ENCODE results near the gene USH2A. TPM values are rescaled to one million over a fixed set of nuclear protein-coding genes. Genes with fewer than 3 reads are reported as not detected.
A peak's percentile ranks its signal among the peaks of the same experiment; 100 is the strongest.

Gene USH2A
- total RNA-seq, 1 donor from 2014 or later: 0.05 TPM

DNA sequence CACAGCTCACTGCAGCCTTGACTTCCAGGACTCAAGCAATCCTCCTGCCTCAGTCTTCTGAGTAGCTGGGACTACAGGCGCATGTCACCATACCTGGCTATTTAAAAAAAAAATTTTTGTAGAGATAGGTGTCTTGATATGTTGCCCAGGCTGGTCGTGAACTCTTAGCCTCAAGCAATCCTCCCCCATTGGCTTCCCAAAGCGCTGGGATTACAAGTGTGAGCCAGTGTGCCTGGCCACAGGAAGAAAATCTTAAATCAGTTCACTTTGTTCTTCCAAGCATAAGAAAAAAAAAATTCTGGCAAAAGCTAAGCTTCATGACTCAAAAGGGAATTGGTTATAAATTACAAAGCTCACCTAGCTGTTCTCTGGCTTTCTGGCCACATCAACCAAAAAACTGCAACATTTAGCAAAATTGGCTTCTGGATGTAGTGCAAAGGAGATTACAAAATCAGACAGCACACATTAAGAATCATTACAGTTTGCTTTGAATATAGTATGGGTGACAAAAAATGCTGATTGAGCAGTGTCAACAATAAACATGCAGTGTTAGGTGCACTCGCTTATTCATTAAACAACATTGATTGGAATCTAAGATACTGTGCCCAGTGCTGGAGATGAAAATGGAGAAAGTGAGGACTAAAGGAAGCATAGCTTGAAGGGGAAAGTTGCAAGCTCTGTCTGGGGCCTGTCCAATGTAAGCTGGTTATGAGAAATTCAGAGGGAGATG is 779.5 kb downstream of the USH2A start:
- peak; percentile 75 for DNase-seq (ENCODE audit: low read depth)

DNA sequence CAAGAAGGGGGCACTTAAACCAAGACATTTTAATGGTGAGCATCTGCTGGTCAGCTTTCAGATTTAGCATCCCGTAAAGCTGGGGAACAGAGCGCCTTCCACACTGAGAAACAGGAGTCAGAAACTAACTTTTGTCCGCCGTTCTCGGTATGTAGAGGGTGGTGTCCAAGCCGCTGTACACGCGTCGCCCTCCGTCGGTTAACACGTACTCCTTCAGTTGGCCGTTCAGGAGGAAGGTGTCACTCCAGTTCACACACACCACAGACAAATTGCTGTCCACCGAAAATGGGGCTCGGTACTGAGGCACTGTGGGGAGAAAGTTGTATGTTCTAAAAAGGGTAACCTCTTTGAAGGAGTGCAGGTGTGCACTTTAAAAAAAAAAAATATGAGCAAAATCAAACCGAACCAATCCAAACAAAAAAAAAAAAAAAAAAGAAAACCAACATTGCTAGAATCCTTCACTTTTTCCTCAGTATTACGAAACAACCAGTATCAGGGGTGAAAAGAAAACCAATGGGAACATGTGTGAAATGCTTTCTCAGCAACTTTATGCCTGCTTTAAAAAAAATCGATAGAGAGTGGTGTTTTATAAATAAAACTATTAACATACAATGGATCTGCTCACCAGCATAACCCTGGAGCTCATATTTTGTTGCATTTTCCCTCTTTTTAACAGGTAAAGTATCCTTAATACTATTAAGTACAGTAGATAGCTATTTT is 782.7 kb downstream of the USH2A start:
- no peak for DNase-seq (ENCODE audit: low read depth)

DNA sequence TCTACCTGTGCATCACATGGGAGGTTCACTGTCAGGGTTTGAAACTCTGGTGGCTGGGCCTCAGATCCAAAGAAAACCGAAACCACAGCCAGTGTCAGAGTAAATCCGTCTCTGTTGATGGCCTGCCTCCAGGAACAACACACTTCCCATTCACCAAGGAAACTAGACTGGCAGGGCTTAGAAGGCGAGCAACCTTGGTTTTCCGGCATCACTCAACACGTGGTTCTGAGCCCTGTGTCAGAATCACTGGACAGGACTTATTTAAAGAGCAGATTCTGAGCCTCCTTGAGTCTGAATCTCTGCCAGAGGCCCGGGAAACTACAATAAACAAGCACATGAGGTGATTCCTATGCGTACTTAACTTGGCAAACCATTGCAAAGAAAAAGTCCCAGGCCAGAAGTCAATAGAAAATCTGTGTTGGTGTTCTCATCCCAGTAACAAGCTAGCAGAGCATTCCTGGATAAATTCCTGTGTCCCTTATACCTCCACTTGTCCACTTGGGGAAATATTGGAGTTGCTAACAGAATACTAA is 786.1 kb downstream of the USH2A start:
- peak; percentile 61 for DNase-seq (ENCODE audit: low read depth)

DNA sequence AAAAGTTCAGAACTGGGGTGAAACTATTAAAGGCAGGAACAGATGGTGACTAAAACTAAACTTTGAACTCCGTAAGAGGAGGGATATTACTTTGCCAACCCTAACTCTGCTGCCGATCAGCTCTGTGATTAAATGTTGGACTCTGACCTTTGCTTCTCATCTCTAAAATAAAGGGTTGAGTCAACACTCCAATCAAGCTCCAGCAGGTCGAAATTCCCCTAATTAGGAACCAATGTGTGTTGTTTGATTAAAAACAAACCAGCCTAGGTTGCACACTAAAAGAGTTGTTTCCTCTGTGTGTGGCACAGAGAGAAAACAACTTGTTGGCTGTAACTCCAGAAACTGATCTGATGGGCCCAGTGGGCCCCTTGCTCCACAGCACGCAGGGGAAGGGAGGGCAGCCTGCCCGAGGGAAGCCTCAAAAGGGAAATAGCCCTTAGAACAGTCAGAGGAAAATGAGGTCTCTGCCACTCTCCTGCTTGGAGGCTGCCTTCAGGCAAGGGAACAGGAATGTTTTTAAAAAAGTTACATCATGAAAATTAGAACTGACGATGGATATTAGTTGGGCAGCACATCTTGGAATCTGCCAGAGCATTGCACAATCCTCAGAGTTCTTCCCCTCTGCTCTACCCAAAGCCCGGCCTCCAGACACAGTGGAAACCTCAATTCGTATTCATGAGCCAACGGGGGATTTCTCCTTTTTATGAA is 786.8 kb downstream of the USH2A start:
- DNase-seq (ENCODE audit: low read depth): peak; percentile 60

DNA sequence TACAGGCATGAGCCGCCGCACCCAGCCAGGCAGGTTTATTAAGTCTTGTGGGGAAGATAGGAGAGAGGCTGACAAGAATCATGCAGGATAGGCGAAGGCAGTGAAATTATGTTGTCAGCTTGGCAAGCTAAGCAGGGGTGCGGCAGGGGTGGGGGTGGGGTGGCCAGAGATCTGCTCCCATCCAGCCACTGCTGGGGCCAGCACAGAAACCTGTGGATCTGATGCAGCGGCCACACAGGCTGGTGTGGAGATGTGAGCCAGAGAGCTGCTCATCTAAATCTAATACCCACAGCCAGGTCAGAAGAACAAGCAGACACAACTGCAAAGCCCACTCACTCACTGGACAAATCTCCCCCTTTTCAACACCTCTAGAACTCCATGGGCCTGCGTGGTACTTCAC is 787.4 kb downstream of the USH2A start:
- DNase-seq (ENCODE audit: low read depth): no peak

DNA sequence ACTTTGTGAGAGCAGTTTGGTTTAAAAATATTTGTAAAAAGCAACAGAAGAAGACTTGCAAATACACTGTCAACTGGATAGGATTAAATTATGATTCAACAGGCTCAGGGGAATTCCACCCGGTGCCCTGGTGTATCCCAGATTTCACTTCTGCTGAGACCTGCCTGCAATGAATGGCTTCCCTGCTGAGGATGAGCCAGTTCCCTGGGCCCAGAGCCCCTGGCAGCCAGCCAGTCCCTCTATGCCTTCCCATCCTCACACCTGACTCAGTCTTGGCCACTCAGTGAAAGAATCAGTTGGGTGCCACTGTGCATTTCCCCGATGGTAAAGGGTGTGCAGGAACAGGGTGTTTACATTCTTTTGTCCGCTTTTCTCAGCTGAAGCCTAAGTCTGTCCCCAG is 791.8 kb downstream of the USH2A start:
- DNase-seq (ENCODE audit: low read depth): peak; percentile 63

DNA sequence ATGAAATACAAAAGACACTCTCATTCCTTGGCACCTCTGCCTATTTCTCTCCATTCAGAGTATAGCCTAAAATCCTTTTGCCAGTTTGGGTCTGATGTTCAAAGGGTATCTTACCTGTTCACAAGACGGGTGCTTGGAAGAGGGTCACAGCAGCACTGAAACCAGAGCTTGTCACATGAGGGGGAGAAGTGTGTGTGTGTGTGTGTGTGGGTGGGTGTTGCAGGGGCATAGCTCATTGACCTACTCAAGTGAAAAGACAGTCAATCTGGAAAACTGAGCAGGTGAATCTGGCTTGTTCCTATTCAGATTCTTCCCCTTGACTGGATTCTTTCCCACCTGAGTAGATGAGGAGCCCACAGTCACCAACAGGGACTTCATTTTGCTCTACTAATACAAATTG is 792.2 kb downstream of the USH2A start:
- DNase-seq (ENCODE audit: low read depth): no peak

DNA sequence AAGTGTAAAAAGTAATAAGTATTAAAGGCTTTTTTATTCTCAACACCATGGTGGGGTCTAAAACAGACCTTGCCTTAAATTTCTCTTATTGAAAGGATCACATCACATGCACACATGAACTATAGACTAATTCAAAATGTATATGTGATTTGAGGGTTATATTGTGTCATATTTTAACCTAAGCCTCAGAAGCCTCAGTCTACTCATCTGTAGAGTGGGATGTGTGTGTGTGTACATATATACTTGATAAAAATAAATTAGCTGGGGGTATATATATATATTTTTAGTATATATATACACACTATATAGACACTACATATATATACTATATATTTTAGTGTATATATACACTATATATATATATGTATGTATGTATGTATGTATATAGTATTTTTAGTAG is 797.3 kb downstream of the USH2A start:
- no peak for DNase-seq (ENCODE audit: low read depth)

DNA sequence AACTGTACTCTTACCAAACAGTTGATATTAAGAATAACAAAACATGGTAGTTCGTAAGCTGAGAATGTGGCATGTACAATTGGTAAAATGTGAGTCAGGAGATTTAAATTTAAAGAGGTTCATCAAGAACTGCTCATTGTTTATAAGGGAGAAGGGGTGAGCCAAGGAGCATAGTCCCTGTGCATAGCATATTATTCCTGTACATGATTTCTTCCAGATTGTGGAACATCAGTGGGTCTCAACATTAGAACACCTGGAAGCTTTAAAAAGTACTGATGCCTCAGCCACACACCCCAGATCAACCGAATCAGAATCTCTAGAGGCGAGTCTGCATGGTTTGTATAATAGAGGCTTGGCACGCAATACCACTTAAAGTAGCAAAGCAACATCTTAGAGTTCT is 800.1 kb downstream of the USH2A start:
- no peak for DNase-seq (ENCODE audit: low read depth)

DNA sequence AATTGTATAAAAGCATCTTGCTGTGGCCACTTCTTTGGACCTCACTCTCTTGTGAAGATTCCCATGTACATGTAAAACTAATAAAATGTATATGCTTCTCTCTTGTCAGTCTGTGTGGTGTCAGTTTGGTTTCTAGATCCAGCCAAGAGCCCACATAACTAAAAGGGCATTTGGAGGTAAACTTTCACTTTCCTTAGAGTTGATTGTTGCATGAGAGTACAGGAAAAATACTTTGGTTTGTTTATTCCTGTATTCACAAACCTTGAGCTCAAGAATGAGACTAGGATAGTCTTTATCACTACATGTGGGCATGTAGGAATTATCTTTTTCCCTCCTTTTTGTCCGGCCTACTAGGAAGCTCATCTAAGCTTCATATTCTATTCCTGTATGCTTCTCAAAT is 805.3 kb downstream of the USH2A start:
- DNase-seq (ENCODE audit: low read depth): no peak

DNA sequence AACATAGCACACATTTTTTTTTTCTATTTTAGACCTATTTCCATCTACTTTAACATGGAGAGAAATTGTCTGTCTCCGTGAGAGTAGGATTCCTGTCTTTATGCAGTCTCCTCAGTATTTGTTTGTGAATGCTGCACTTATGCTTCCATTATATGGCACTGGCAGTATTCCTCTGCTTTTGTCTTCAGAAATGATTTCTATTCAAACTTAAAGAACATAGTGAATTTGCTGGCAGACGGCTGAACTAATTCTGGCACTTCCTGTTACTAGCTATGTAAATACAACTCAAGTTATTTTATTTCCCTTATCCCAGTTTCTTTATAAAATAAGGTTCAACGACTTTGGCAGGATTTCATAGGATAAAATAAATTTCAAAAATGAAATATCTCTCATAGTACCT is 810.9 kb downstream of the USH2A start:
- no peak for DNase-seq (ENCODE audit: low read depth)

DNA sequence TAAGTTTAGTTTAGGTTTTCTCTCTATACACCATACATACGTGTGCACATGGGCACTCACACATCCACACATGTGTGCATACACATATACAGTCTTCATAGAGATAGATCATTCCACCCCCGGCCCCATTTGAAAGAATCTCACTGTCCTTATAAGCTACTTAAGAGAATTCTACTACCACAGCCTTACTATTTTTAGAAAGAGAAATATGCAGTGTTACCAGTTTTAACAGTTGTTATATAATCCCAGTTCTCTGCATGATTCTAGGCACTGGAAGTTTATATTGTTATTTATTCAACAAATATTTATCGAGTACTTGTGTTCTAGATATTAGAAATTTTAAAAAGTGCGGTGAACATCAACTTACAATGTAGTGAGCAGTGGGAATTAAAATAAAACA is 814.6 kb downstream of the USH2A start:
- DNase-seq (ENCODE audit: low read depth): no peak

DNA sequence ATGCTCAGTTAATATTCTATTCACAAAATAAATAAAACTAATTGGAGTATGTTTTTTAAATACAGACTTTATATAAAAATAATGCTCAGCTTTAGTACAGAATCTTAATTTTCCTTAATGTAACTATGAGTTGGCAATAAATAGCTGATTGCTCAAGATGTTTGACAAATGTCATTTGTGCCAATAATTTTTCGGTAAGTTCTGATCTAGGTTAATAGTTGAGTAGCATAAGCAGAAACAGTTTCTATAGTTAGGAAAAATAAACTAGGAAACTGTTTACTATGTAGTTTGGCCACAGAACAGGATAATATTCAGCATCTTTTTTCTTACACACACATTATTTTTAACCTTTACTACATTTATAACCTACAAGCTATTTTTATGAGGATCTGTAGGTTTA is 815.8 kb downstream of the USH2A start:
- no peak for DNase-seq (ENCODE audit: low read depth)

DNA sequence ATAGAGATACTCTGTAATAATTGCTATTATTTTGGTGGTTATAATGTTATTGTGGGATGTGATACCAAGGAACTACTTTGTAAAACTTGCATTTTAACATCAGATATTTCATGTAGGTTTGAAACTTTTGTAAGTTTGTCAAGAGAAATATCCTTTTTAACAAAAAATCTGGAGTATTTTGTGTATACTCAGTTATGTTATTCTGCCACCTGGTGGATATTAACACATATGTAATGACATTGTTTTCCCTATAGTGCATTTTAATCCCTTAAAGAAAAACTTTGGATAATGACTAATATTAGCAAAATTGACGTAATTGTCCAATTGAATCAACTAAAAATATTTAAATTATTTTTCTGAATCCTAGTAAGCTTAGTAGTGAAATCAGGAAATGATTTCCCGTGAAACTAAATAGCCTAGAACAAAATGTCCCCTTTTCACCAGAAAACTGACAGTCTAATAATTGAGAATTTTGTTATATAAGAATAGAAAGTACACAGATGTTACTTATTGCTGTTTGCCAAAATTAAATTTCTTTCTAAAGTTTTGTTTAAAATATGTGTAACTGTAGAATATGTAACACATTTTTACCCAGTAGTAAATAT is 816.6 kb downstream of the USH2A start:
- peak; percentile 43 for DNase-seq (ENCODE audit: low read depth)

DNA sequence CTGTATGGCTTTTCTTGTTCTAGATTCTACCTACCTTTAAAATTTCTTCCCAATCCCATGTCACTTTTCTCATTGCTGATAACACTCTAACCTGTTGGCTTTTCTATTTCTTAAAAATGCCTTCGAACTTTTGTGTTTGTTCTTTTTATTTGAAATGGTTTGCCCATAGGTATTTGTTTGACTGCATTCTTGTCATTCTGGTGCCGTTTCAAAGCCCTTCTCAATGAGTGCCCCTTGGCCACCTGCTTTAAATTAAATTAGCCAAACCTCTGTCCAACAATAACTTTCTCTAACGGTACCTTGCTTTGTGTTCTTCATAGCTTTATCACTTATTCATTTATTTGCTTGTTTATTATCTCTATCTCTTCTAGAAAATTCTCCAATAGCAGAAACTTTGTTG is 817.2 kb downstream of the USH2A start:
- no peak for DNase-seq (ENCODE audit: low read depth)

DNA sequence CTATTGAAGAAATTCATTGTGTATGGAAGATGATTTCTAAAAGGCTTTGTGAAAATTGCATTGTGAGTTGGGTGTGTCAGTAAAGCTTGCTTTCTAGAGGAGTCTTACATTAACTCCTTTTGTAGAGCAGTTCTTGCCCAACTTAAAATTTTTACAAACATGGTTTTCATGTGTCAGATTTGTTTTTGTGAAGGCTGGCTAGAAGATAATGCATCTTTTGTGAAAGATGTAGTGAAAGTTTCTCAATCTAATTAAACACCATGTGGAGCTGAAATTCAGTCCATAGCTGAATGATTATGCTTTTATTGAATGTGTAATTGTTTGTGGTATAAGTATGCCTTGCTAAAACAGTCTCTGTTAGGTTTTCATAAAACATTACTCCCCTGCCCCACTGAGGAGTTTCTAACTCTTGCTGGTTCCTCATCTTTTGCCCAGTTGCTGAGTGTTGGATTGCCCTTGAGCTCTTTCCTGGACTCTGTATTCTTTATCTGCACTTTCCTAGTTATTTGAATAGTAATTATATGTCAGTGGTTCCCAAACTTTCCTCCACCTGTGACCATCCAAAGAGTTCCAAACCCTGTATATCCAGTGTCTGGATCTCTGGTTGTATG is 818.1 kb downstream of the USH2A start:
- no peak for DNase-seq (ENCODE audit: low read depth)

DNA sequence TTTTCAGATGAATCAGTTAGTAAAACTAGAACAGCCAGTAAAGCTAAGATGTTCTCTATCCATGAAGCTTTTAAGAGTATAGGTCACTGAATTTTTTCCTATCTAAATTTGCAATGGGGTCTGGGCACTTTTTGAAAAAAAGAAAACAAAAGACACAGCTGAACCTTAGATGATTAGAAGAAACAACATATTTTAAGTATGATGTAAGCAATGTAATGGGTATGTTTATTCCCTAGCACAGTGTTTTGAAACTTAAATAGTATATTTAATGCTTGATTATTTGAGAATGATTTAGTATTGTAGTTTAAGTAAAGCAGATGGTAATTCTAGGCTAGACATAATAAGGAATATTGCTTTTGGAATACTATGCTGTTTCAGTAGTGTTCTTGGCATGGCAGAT is 819.9 kb downstream of the USH2A start:
- no peak for DNase-seq (ENCODE audit: low read depth)

DNA sequence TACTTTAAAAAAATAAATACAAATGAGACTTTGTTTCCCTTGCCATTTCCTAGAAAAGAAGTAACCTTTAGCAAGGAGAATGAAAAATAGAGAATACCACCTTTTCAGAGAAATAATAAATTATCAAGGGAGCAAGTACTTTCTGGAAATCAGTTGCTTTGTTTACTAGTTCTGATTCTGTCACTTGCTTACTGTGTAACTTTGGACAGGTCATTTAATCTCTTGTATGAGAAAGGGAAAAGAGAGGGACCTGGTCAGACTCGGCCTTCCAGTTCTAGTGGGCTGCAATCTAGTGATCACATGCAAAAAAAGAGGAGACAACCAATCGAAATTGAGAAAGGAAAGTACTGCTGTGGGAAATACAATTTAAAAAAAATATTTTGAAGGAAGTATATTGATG is 822.0 kb downstream of the USH2A start:
- no peak for DNase-seq (ENCODE audit: low read depth)

DNA sequence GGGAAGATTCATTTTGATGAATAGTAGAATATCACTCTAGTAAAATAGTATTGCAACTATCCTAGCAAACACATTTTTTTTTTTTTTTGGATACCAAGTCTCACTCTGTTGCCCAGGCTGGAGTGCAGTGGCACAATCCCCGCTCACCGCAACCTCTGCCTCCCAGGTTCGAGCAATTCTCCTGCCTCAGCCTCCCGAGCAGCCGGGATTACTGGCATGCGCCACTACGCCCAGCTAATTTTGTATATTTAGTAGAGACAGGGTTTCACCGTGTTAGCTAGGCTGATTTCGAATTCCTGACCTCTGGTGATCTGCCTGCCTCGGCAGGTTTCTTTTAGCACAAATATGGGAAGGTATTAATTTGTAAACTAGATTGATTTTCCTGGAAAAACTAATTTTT is 822.4 kb downstream of the USH2A start:
- DNase-seq (ENCODE audit: low read depth): no peak

DNA sequence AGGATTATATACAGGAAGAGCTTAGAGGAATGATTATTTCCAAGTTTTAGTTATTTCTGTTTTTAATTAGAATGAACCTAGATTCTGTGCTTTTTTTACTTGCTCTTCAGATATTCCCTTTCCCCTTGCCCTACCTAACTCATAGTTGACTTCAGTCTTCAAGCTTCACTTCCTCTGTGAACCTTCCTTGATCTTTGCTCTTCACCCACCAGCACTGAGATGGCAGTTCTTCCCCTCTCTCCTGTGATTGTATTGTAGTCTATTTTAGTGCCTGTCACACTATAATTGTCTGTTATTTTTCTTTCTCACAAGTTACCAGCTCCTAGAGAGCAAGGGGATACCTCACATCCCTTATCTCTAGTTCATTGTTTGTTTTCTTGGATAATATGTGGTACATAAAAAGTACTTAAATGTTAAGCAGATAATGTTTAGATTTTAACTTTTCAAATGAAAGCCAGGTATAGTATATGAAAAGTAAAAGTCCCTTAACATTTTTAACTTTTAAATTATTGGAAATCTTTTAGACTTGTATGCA is 822.9 kb downstream of the USH2A start:
- DNase-seq (ENCODE audit: low read depth): peak; percentile 15

DNA sequence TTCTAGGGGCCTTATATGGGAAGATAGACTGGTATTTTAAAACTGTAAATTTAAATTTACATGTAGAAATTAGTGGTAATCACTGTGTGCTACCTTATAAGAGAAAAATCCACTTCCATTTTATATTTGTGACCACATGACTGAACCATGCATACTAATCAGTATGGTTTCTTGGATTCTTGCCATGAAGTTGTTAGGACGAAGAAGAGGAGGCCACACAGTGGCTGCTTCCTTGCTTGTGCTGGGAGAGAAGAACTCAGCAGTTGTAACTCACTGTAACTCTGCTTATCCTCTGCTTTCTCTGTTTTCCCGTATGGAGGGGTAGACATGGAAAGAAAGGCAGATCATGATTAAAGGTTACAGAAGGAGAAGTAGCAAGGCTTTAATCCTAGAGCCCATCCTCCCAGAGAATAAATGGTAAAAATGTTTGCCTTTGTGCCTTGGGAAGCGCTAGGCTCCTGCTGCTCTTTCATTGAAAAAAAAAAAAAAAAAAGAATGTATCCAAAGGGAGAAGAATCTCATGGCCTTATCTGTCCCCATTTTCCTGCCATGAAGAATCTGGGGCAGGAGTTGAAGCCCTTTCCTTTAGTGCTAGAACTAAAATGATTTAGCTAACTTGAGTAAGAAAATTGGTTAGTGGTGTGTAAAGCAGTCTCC is 823.7 kb downstream of the USH2A start:
- peak; percentile 72 for DNase-seq (ENCODE audit: low read depth)
